Measurements from ENCODE around the gene KCTD1.

Gene KCTD1

DNA sequence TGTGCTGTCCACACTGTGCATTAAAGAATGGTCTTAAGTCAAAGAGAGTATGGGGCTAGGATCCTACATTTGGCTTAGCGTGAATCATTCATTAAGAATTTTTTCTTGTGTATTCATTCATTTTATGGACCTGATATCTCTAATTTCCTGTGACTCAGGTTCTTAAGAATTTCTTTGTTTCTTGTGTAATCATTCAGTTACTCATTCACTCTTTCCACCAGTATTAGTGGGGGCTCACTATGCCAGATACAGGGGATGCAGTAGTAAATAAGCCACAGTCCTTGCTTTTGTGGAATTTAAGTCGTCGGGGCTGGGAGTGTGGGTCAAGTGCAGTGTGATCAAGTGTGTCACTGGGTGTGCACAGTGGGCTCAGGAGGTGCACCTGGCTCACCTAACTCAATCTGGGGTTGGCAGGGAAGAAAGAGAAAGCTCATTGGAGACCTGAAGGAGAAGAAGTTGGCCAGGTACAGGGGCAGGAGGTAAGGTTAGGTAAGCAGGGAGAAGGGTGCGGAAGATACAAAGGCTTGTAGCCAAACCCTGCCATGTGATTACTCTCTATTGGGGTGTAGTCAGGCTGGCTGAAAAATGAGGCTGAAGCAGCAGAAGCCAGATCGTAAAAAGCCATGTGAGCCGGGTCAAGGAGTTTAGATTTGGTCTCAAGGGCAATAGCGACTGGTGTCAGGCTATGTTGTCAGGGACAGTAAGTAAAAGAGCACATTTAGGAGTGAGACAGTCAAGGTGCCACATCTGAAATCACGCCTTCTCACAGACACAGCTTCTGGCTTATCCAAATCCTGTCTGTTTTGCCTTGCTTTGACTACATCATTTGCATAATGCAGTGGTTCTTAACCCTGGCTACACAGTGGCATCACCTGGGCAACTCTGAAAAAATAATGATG lies 67.2 kb downstream of the KCTD1 start:
- no peak for DNase-seq (ENCODE audit: low read depth in 2 of 2)

DNA sequence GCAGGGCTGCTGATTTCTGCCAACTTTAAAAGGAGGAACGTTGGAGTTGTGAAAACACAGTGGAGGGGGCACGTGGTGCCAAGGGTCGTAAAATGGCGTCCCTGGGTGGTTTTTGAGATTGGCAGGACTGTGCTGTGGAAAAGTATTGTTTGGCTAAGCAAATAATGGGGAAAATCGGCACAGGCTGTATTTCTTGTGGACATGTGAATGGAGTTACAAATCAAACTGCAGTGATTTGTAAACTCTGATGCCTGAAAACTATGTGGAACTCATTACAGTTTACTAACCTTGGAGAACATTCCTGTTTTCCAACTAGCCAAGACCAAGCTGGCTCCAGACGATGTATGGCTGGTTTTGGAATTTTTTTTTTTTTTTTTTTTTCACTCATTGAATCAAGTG lies 68.7 kb downstream of the KCTD1 start:
- DNase-seq (ENCODE audit: low read depth in 2 of 2) = no peak

DNA sequence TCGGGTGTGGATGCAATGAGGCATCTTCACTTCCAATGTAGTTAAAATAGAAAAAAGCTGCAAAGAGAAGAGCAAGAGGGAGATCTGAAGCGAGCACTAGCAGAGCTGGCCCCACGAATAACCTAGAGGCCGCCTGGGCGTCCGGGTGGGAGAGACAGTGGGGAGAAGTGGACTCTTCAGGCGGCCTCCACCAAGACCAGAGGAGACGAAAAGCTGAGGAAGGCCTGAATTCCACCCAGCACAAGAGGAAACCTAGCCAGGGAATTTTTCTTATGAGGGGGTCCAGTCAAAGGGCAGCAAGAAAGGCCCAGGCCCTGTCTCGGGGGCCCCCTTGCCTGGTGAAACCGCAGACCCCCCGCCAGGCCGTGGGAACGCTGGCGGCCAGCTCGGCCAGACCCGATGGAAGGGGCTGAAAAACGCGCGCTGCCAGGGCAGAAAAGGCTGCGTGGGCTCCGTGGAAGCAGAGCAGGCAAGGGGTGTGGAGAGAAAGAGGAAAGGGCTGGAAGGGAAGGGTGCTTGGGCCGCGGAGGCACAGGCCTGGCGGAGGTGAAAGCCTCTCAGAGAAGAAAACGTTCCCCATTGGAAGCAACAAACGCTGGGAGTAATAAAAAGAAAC lies 69.2 kb downstream of the KCTD1 start:
- no peak for DNase-seq (ENCODE audit: low read depth in 2 of 2)

DNA sequence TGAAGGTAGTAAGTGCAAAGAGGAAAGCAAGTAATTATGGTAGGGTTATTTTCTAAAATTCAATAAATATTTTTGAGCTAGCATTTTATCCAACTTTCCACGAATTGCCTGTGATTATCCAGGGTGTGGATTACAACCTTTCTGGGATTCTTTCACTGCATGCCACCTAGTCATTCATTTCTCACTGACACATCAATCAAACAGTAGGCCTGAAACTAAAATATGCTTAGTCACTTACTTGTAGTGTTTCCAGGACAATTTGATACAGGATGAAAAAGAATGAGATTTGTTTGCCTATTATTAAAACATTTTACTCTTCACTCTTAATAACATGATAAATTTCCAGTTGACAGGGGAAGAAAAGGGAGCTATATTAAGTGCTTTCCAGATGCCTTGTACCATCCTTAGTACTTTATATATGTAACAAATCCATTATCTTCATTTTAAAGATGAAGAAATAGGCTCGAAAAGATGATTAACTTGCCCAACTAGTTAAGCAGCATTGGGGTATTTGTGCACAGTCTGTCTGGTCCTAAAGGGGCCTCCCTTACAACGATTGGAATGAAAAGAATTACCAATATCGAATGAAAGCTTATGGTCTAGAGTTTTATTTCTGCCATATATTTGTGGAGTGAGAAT lies 70.4 kb downstream of the KCTD1 start:
- DNase-seq (ENCODE audit: low read depth in 2 of 2) = no peak

DNA sequence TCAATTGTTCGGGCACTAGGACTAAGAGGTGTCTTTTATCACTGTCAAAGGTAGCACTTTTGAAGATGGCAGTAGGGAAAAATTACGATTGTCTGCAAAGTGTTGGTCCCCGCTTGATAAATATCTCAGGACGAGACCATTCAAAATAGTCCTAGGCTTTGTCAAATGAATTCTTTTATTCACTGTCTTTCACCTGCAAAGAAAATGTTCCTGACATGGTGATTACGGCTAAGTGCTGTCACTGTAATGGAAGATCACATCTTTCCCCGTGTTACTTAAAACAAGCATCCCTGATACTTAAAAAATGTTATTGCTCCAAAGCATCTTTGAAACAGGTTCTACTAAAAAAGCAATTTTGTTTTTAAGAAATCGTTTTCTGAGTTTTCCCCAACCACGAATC lies 71.7 kb downstream of the KCTD1 start:
- DNase-seq (ENCODE audit: low read depth in 2 of 2) = no peak

DNA sequence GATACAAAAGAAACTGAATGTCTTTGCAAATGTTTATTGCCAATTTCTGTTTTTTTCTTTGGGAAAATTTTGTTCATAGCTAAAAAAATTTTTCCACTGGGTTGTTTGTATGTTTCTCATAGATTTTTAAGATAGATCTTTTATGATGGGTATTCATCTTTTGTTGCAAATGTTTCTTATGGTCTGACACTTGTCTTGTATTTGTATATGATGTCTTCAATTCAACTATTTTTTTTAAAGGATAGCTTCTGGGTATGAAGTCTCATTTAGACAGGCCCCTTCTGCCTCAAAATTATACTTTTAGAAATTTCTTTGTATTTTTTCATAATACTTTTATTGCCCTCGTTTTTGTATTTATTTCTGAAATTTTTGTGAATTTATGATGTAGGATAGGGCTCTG lies 73.8 kb downstream of the KCTD1 start:
- DNase-seq (ENCODE audit: low read depth in 2 of 2) = no peak

DNA sequence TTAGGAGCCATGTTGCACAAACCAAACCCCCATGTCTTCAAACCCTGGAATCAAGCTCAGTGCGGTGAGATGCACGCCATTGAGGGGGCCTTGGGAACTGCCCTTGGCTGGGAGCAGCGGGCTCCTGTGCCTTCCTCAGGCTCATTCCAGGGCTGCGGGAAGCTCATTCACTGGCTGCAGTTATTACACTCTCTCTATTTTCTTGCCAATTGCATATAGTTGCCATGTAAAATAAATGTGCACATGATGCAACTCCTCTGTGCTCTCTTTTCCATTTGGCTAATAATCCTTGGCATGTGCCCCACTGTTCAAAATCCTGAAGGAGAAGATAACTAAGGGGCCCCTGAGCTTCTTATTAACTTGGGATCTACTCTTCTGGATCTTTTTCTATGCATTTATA lies 74.7 kb downstream of the KCTD1 start:
- DNase-seq (ENCODE audit: low read depth in 2 of 2) = no peak

DNA sequence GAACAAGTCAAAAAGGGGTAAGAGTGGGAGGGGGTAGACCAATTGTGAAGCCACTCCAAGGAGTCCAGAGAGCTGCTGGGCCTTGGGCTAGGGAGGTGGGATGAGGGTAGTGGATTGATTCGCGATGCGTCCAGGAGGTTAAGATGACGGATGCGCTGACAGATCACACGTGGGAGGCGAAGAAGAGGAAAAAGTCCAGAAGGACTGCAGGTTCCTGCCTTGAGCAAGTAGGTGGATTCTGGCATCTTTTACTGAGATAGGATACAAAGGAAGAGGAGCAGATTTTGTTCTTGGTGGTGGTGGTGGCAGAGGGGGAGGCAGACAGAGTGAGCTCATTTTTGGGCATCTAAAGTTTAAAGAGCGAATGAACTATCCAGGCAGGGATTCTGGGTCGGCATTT lies 76.5 kb downstream of the KCTD1 start:
- DNase-seq (ENCODE audit: low read depth in 2 of 2) = no peak

DNA sequence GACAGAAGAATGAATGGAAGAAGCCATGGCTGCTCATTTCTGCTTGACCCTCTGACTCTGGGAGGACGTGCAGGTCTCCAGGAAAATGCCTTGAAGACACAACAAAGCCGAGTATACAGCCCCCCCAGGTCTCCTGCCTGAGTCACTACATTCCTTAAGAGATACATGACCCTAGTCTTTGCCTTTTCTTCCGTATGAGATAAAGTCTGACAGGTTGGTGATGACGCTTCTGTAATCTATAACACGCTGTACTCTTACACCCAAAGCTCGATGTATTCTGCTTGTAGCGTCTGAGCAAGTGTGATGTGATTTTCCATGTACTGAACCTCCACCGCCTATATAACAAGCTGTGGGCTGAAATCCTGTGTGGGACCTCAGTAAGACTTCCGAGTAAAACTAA lies 77.3 kb downstream of the KCTD1 start:
- no peak for DNase-seq (ENCODE audit: low read depth in 2 of 2)

DNA sequence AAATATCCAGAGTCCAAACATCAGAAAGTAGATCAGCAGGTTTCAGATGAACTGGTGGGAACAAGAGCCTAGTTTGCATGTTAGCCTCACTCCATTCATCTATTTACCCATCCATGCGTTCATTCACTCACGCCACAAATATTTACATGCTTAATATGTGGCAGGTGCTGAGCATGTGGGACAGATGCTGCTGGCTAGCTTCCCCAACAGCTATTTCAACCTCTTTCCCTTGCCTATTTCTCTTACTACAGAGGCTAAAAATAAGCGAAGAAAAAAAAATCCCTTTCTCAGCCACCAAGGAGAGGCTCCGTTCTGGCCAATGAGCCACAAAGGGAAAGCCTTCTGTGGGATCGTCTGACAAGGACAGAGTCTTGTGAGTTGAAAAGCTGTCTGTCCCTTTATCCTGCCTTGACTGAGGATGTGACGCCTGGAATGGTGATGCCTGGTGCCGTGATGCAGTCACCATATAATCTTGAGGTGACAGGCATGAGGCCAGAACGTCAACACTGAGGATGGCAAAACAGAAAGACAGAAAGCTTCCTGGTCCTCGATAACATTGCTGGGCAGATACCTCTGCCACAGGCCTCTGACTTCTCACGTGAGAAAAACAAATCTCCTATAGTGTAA lies 78.2 kb downstream of the KCTD1 start:
- no peak for DNase-seq (ENCODE audit: low read depth in 2 of 2)

DNA sequence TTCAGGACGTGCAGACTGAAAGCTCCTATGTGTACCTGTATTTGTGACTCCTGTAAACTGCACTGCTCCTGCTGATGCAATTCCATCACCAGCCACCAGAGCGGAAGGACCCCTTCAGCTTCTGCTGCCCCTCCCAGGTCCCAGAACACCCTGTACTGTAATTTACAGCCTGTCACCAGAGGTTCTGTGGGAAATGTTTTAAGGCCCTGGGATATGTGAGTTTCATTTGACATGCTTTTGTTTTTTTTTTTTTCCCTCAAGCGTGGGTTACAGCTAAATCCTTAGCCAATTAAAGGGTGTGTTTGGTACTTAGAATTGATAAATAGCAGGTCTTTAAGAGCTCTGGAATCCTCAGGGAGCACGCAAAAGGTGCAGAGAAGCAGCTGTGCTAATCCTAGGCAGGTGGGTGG lies 79.4 kb downstream of the KCTD1 start:
- no peak for DNase-seq (ENCODE audit: low read depth in 2 of 2)

DNA sequence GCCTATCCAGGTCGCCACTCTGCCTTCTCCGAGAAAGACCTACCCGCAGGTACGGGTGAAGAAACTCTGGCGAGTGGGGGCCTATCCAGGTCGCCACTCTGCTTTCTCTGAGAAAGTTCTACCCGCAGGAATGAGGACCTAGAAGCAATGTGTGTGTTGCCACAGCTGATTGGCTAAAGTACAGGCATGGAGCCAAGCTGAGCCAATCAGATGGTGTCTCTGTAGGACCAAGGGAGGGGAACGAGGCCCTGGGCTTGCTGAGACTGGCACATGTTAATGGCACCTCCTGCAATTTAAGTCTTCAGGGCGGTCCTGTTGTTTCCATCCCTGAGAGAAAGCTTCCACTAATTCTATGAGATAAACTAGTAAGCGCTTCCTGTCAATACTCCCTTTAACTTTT lies 82.3 kb downstream of the KCTD1 start:
- DNase-seq (ENCODE audit: low read depth in 2 of 2) = no peak

DNA sequence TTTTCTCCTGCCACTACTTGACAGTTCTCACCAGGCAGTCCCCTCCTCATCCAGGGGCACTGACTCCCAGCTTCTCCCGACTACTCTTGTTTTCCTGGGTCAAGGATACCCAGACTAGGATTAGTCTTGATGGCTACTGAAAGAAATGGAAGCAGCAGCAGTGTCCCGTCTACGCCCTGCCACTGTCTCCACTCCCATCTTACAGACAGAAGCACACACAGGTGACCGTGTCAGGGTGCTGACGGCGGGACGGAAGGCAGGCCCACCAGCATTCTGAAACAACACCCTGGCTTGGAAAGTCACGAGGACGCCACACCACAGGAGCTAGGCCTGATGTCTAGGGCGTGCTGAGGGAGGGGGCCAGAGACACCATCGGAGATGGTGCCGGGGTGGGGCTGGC lies 82.9 kb downstream of the KCTD1 start:
- no peak for DNase-seq (ENCODE audit: low read depth in 2 of 2)

DNA sequence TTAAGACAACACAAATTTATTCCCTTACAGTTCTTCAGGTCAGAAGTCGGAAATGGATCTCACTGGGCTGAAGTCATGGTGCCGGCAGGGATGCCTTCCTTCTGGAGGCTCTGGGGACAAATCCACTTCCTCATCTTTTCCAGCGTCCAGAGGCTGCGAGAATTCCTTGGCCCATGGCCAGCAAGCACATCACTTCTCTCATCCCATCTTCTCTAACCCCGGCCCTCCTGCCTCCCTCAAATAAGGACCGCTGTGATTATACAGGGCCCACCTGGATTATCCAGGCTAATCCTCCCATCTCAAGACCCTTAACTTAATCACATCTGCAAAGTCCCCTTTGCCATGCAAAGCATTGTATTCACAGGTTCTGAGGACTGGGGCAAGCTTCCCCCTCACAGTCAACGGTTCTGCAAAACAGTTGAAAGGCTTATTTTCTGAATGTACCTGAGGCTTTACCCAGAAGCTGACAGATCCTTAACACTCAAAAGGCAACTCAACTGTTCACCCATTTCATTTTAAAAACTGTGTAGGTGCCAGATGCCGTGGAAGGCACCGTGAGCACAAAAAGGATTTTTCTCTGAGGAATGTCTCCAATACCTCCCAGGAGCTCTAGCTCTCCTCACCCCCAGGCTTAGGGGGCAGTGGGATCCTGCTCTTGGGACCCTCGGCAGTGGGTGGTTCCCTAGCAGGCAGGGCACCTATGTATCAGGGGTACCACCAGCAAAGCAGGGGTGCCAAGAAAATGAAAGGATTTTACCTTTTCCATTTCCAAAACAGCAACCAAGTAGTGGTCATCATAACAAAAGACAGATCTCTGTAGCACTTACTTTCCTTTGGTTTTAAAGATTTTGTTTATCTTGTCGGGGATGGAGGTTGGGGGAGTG lies 84.0 kb downstream of the KCTD1 start:
- DNase-seq (ENCODE audit: low read depth in 2 of 2) = no peak

DNA sequence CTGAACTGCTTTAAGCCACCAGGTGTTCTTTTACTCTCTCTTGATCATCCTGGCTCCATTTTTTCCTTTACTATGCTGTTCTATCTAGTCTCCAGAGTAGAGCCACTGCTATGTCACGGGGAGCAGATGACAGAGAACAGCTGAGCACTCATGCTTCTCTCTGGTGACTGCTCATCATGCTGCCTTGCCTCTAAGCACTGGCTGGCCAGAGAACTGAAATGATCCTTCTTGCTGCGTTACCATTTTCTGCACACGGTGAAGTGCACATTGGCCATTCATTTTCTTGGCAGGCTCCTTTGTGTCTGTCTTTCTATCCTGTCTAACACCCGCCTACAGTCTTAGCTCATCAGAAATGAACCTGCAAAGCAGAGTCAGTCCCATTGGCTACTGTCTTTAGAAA lies 86.0 kb downstream of the KCTD1 start:
- DNase-seq (ENCODE audit: low read depth in 2 of 2) = no peak

DNA sequence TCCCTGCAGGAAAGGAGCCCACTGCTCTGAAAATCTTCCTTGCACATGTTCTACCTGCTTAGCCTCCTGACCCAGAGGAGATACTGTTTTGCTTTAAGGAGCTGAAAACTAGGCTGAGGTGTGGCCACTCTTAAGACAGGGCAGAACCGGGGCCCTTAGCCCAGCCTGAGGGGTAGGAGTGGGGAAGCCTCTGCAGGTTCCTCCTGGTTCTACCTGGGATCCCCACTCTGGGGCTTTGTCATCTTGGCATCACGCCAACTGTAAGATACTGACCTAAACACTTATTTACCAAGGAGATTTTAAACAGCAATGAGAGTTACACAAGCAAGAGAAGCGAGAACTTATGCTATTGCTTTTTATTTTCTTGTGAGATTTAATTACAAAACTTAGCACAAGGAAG lies 86.9 kb downstream of the KCTD1 start:
- DNase-seq (ENCODE audit: low read depth in 2 of 2) = no peak

DNA sequence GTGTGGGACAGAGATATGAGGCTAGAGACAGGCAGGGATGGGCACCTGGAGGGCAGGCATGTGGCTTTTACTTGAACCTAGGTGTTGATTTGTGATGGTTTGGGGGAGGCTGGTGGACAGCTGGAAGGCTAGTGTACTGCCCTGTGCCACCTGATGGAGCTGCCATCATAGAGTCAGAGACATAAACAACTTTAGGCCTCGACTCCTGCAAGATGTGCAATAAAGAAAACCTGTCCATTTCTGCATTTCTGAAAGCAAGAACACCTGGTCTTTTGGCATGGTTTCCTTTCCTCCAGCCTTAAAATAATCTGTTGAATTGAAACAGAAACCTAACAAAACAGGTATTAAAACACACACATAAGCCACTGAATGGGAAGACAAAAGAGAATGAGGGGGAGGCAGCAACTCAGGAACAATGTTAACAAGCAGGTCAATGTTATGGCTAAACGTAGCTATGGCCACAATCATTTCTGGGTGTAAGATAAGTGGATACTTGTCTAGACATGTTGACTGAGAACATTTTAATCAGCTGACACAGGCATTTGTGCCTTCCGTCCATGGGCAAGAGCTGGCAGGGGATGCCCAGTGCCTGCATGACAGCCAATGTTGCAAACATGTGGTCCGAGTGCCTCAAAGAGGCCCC lies 87.8 kb downstream of the KCTD1 start:
- no peak for DNase-seq (ENCODE audit: low read depth in 2 of 2)

DNA sequence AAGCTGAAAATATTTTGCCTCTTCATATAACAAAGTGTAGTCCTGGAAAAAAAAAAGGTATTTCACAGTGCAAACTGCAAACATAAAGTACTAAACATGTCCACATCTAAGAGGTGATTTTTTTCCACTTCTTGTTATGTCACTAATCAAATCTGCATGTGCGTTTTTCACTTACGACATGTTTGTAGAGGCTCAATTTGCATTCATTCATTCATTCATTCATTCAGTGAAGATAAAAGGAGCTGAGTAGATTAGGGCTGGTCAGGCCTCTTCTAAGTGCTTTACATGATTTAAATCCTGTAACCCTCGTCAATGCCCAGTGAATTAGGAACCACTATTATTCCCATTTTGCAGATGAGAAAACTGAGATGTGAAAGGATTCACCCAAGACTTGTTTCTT lies 88.5 kb downstream of the KCTD1 start:
- no peak for DNase-seq (ENCODE audit: low read depth in 2 of 2)

DNA sequence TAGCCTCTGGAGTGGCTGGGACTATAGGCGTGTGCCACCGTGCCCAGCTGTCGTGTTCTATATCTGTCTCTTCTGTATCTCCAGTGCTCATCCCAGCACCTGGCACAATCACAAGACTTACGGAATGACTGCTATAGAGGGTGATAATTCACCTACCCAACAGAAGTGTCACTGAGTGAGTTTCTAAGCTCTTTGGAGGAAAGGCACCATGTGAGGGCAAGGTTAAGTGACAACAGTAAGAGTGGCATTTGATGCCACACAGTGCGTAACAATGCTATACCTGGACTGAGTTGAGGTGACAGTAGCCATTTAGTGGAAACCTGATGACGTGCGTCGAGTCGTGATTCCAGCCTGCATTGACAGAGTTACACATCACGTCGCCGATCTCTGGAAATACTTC lies 89.0 kb downstream of the KCTD1 start:
- no peak for DNase-seq (ENCODE audit: low read depth in 2 of 2)

DNA sequence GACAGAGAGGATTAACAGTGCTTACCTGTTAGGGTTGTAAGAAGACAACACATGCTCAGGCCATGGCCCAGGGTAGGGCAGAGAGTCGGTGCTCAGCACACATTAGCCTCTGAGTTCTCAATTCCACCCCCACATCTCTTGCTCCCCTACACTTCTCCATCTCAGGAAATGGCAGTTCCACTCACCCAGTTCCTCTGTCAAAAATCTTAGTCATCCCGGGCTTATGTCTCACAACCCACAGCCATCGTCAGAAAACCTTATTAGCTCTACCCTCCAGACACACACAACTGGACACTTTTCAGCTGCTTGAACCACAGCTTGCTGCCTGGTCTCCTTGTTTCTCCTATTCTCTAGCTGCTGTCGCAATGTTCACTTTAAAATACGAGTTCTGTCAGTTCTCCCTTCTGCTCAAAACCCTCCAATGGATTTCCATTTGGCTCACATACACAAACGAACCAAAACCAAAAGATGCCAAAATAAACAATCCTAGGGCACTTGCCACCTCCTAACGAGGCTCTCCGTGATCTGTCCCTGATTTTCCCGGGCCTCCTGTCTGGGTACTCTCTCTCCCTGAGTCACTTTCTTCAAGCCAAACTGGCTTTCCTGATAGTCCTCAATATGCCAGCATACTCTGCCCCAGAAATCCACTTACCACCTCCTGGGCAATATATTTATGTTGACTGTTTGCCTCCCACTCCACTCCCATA lies 89.7 kb downstream of the KCTD1 start:
- no peak for DNase-seq (ENCODE audit: low read depth in 2 of 2)
